ENCODE measurements around the gene ACTG1. TPM values are rescaled to one million over a fixed set of nuclear protein-coding genes. Genes with fewer than 3 reads are reported as not detected.

Gene ACTG1
- total RNA-seq, 1 donor = 10,242 TPM

DNA sequence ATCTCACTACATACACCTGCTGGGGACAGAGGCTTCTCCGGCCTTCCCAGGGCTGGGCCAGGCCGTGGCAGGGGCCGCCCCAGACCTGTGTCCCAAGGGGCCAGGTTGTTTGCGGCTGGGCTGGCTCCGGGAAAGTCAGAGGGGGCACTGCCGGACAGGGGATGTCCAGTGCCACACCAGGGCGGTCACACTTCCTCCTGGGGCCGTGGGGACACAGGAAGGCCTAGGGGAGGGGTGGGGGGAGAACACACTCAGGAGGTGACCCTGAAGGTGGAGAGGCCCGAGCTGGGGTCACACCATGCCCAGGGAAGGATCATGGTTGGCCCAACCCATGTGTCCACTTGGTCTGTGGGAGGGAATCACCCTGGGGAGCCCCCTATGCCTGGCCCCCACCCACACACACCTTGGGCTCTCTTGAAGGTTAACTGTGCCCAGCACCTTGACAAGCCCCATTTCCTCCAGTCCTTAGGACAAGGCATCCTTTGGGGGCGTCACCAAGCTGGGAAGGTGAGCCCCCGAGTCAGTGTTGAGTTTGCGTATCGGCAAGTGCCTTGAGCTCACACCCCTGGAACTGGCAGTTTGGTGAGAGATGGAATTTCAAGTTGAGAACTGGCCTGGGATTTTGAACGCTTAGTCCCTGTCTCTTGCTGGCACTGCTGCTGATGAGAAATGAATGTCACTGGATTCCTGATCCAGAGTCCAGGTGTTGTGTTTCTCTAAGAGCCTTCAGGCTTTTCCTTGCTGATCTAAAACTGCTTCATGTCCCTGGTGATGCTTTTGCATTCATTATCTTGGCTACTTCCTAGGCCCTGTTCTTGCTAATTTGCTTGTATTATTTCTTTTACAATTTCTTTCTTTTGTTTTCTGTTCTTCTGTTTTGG is 7.7 kb upstream of the ACTG1 start:
- TF ChIP-seq, protein P1, sequence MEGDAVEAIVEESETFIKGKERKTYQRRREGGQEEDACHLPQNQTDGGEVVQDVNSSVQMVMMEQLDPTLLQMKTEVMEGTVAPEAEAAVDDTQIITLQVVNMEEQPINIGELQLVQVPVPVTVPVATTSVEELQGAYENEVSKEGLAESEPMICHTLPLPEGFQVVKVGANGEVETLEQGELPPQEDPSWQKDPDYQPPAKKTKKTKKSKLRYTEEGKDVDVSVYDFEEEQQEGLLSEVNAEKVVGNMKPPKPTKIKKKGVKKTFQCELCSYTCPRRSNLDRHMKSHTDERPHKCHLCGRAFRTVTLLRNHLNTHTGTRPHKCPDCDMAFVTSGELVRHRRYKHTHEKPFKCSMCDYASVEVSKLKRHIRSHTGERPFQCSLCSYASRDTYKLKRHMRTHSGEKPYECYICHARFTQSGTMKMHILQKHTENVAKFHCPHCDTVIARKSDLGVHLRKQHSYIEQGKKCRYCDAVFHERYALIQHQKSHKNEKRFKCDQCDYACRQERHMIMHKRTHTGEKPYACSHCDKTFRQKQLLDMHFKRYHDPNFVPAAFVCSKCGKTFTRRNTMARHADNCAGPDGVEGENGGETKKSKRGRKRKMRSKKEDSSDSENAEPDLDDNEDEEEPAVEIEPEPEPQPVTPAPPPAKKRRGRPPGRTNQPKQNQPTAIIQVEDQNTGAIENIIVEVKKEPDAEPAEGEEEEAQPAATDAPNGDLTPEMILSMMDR (IDR thresholded peaks at IDR 0.05; ENCODE audit: insufficient read depth, low read depth, low read length) = no peak
- DNase-seq (ENCODE audit: low read depth) = no peak
- no peak overlapping the region for H3K4me3 ChIP-seq (ENCODE audit: low read depth, low read length)

DNA sequence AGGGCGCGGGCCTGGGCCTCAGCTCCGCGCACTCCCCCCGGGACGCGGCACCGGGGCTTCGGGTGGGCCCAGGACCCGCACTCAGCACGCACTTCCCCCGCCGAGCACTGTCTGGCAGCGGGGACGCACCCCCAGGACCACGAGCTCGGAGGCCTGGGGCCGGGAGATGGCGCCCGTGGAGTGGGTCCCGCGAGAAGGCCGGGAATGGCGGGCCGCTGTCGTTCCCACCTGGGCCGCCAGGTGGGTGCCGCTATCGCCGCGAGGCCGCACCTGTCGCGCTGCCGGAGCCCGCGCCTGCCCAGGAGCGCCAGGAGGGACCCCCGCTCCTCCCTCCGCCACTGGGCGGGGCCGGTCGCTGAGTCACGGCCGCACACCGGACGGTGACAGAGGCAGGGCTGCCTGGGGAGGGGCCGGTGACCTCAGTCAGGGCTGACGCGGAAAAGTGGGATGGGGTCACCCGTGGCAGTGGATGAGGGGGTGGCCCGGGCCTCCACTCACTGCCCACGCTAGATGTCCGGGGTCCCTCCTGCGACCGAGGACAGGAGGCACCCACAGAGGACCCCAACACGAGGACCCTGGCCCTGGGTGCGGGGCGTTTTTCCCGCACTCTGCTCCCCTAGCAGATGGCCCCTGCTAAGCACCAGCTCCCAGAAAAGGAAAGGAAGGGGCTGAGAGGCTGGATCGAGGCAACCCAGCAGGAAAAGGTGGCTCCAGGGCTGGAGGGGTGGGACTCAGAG is 6.9 kb upstream of the ACTG1 start:
- no peak for DNase-seq (ENCODE audit: low read depth)
- H3K4me3 ChIP-seq (ENCODE audit: low read depth, low read length) = peak overlapping the region; percentile 47
- TF ChIP-seq, protein P1 (IDR thresholded peaks at IDR 0.05; ENCODE audit: insufficient read depth, low read depth, low read length) = peak; percentile 36

DNA sequence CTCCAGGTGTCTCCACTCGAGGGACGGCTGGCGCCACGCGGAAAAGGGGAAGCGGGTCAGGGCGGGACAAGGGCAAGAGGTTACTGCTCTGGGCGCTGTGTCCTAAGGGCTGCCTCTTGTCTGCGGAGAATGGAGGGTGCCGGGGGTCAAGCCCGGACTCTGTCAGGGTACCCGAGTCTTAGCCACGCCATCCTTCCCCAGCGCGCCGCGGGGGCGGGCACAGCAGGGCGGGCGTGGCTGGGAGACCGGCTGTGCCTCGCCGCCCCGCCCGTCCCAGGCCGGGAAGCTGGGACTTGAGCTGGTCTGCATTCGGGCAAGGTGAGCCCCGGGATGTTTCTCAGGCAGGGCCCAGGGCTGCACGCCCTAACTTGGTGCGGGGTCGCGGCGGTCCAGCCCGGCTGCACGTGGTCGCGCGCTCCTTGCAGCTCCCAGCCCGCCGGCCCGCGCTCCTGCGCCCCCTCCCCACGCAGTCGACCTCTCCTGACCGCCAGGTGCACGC is 6.2 kb upstream of the ACTG1 start:
- TF ChIP-seq, protein P1 (IDR thresholded peaks at IDR 0.05; ENCODE audit: insufficient read depth, low read depth, low read length) = no peak
- peak overlapping the region; percentile 47 for H3K4me3 ChIP-seq (ENCODE audit: low read depth, low read length)
- DNase-seq (ENCODE audit: low read depth) = no peak

DNA sequence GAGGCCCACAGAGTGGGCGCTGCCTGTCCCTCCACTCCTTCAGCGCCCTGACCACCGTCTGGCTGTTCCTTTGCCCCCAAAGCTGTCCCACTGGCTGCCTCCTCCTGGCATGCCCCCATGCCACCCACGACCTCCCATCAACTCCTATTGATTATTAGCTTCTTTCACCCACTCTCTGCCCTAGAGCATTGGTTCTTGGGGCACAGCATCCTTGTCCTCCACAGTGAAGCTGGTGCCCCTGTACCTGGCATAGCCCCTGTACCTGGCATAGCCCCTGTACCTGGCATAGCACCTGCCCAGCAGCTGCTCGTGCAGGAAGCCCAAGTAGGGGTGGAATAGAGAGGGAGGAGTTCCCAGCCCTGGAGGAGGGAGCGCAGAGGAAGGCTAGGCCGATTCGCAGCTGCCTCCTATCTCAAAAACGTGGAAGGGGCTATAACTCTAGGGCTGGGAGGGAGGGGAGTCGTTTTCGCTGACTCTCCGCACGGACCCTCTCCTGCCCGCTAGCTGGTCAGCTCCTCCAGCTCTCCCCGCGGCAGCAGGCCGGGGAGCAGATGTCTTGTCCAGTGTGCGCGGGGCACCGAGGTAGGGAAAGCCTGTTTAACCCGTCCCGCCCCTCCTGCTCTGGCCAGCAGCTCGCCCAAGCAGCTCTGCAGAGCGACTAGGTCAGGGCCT is 5.7 kb upstream of the ACTG1 start:
- TF ChIP-seq, protein P1 (IDR thresholded peaks at IDR 0.05; ENCODE audit: insufficient read depth, low read depth, low read length) = no peak
- DNase-seq (ENCODE audit: low read depth) = peak; percentile 28
- peak overlapping the region; percentile 47 for H3K4me3 ChIP-seq (ENCODE audit: low read depth, low read length)

DNA sequence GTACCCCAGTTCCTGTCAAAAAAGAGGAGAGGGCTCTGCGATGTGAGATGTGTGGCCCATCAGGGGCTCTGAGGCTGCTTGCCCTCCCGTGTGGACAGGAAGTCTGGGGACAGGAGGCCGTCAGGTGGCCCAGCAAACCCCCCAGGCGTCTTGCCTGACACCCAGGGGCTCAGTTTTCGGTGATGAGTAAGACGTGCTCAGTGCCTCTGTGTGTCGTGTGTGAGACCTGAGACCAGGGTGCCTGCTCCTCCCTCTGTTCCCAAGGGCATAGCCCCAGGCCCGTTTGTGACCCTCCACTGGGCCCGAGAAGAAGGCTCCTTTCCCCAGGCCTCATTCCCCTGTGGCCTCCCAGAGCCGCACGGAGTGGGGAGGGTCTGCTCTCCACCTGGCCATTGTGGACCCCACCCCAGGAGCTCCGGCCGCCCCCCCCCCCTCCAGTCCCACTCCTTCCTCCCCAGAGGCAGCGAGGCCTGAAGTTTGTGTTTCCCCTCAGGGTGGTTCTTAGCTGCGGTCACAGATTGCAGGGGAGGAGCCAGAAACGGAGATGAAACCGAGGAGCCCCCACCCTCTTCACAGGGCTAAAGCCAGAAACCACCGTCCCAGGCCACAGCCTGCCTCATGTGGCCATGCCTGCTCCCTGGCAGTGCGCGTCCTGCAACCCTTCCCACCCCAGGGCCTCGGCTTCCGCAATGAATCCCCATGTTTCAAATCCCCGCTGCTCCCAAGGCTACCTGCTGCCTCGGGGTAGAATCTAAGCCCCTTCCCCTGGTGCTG is 4.9 kb upstream of the ACTG1 start:
- peak; percentile 30 for DNase-seq (ENCODE audit: low read depth)
- TF ChIP-seq, protein P1 (IDR thresholded peaks at IDR 0.05; ENCODE audit: insufficient read depth, low read depth, low read length) = no peak

DNA sequence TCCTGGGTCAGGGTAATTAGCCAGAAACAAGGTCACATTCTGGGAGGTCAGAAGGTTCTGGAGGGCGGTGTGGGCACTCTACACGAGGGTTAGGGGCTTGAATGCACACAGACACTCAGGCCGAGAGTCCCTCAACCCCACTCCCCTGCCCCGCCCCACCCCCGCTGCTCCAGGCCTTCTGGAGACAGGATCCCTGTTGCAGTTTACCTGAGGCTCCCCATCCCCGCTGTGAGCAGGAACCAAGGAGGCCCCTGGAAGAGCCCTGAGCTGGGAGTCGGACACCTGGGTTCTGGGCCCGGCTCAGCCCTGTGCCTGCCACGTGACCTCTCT is 4.4 kb upstream of the ACTG1 start:
- TF ChIP-seq, protein P1 (IDR thresholded peaks at IDR 0.05; ENCODE audit: insufficient read depth, low read depth, low read length) = no peak
- H3K4me3 ChIP-seq (ENCODE audit: low read depth, low read length) = no peak overlapping the region
- no peak for DNase-seq (ENCODE audit: low read depth)

More for the DNA sequence above, 4.9 kb upstream of the ACTG1 start:
- peak overlapping the region; percentile 9 for H3K4me3 ChIP-seq (ENCODE audit: low read depth, low read length)
